Left kidney (tissue), 8 donors: ENCODE results near the gene SUMO2. TPM values are rescaled to one million over a fixed set of nuclear protein-coding genes. Genes with fewer than 3 reads are reported as not detected.
A peak's percentile ranks its signal among the peaks of the same experiment; 100 is the strongest.
"Not testable (repeated sequence)": the region's sequence is repeated elsewhere in the genome, so short reads cannot be mapped to it uniquely, and the experiment has no call there.

Experiments used
- DNase-seq: peaks from one replicate; pipeline ENCODE4 v3.0.0-alpha.2; 2013
- long read RNA-seq, 8 donors: transcript quantifications; one replicate each; lab custom pipeline, GENCODE V29; 2026
- polyA plus RNA-seq: library from polyadenylated mRNA; unstranded; fragments of 120-200 nt; gene quantifications from one replicate; pipeline ENCODE4 v1.2.1, GENCODE V29; 2013; ENCODE audit not compliant: insufficient read length

The SUMO2 gene
- polyA plus RNA-seq, result 705 TPM
- long read RNA-seq, donor 1, transcript SUMO2-202 (4 exons, 3,190 nt), result major isoform, 419 of 457 reads
- long read RNA-seq, donor 1, partial matches to known transcripts, result 34 of 457 reads
- long read RNA-seq, donor 1, other reads (novel, unspliced or antisense), result 0 of 457 reads
- long read RNA-seq, donor 2, transcript SUMO2-203 (4 exons, 490 nt), result minor isoform, 13 of 414 reads
- long read RNA-seq, donor 2, transcript SUMO2-202 (4 exons, 3,190 nt), result major isoform, 367 of 414 reads
- long read RNA-seq, donor 2, partial matches to known transcripts, result 33 of 414 reads
- long read RNA-seq, donor 2, other reads (novel, unspliced or antisense), result 0 of 414 reads
- long read RNA-seq, donor 3, transcript SUMO2-202 (4 exons, 3,190 nt), result major isoform, 302 of 331 reads
- long read RNA-seq, donor 3, transcript SUMO2-203 (4 exons, 490 nt), result minor isoform, 5 of 331 reads
- long read RNA-seq, donor 3, partial matches to known transcripts, result 22 of 331 reads
- long read RNA-seq, donor 3, other reads (novel, unspliced or antisense), result 0 of 331 reads
- long read RNA-seq, donor 4, transcript SUMO2-202 (4 exons, 3,190 nt), result major isoform, 33 of 40 reads
- long read RNA-seq, donor 4, partial matches to known transcripts, result 7 of 40 reads
- long read RNA-seq, donor 4, other reads (novel, unspliced or antisense), result 0 of 40 reads
- long read RNA-seq, donor 5, transcript SUMO2-202 (4 exons, 3,190 nt), result major isoform, 512 of 546 reads
- long read RNA-seq, donor 5, partial matches to known transcripts, result 25 of 546 reads
- long read RNA-seq, donor 5, other reads (novel, unspliced or antisense), result 5 of 546 reads
- long read RNA-seq, donor 6, transcript SUMO2-202 (4 exons, 3,190 nt), result major isoform, 433 of 466 reads
- long read RNA-seq, donor 6, partial matches to known transcripts, result 28 of 466 reads
- long read RNA-seq, donor 6, other reads (novel, unspliced or antisense), result 0 of 466 reads
- long read RNA-seq, donor 7, transcript SUMO2-202 (4 exons, 3,190 nt), result major isoform, 586 of 710 reads
- long read RNA-seq, donor 7, partial matches to known transcripts, result 107 of 710 reads
- long read RNA-seq, donor 7, other reads (novel, unspliced or antisense), result 12 of 710 reads
- long read RNA-seq, donor 8, transcript SUMO2-202 (4 exons, 3,190 nt), result major isoform, 179 of 184 reads
- long read RNA-seq, donor 8, partial matches to known transcripts, result 0 of 184 reads
- long read RNA-seq, donor 8, other reads (novel, unspliced or antisense), result 0 of 184 reads

DNA sequence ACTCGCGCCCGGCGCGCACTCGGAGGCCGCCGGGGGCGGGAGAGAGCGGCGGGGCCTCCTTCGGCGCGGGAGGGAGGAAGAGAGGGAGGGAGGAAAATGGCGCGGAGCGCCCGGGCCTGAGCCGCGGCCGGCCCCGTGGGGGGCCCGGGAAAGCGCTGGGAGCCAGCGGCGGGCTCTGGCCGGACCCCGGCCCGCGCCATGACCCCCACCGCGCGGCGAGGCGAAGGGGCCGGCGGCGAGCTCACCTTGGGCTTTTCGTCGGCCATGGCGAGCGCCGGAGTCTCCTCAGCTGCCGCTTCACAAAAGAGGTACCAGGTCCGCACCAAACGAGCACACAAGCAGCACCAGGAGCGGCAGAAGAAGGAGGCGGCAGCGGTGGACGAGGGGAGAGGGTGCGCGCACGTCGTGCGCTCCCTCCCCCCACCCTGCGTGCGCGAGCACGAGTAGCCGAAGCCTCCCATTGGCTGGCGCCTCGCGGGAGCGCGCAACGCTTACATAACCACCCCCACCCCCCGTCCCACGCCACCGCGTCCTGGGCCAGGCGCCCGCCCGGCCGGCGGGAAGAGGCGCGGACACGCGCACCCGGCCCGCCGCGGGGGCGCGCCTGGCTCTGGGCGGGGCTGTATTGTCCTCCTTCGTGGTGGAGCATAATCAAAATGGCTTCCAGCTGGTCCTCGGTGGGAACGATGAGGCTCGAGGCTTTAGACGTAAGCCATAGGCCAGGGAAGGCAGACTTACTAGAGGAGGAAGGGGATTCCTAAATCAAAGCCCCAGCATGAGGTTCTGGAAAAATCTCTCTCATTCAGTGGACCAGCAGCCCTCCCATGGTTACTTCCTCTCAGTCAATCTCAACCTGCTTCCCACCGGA, at the start of gene SUMO2:
TSS of gene SUMO2 (minus strand) at position 391 of the 868 bp plus-strand sequence. CDS start at position 266, 125 bp downstream.
- peak; percentile 95 for DNase-seq

- no peak for DNase-seq
These were observed 49.1 kb upstream of the SUMO2 start for GRCh38 chr17:75231741-75232464.

GRCh38 chr17:75231071-75231470, 48.3 kb upstream of the SUMO2 start:
- DNase-seq, result no peak

DNA sequence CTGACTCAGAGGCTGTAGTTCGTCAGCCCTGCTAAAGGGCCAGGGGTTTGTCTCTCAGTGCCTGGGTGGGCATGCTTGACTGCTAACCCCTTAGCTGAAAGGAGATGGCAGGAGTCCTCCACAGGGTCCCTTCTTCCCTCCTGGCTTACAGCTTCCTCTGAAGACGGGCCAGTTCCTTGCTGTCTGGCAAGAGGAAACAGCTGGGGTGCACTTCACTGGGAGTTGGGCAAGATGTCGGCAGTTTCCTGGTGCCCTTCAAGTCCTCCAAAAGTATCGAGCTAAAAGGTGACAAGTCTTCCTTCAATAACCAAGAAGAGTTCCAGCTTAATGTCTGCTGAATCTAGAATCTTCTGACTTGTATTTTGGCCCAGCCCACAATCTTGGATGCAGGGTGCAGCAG, 46.1 kb upstream of the SUMO2 start:
- DNase-seq, result no peak

DNA sequence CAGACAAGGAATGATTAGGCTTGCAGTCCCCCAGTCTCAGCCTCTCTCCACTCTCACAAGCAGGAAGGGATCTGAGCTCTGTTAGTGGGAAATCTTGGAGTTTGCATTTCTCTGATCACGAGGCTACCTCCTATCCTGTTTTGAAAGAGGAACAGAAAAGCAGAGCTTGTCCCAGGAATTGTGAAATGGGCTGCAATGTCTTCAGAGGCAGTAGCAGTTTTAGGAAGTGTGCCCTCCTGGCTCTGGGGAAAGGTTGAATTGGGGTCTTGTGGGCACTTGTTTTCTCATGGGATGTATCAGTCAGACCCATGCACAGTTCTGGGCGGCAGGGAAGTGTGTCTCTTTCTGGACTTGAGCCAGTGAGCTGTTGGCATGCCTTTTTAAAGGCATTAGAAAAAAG, 45.5 kb upstream of the SUMO2 start:
- no peak for DNase-seq

GRCh38 chr17:75227729-75228128, 45.0 kb upstream of the SUMO2 start:
- DNase-seq, result no peak

DNA sequence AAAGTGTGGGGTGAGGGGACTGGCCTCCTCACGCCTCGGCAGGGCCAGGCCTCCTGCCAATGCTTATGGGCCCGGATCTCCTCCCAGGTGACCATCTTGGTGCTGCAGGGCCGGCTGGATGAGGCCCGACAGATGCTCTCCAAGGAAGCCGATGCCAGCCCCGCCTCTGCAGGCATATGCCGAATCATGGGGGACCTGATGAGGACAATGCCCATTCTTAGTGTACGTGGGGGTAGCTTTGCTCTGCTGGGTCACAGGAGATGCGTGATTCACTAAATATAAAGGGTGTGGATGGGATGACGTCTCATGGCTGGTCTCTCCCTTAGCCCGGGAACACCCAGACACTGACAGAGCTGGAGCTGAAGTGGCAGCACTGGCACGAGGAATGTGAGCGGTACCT, 42.3 kb upstream of the SUMO2 start:
- DNase-seq, result no peak

GRCh38 chr17:75219815-75220214, 37.1 kb upstream of the SUMO2 start:
- DNase-seq, result no peak

GRCh38 chr17:75218131-75218530, 35.4 kb upstream of the SUMO2 start:
- no peak for DNase-seq

DNA sequence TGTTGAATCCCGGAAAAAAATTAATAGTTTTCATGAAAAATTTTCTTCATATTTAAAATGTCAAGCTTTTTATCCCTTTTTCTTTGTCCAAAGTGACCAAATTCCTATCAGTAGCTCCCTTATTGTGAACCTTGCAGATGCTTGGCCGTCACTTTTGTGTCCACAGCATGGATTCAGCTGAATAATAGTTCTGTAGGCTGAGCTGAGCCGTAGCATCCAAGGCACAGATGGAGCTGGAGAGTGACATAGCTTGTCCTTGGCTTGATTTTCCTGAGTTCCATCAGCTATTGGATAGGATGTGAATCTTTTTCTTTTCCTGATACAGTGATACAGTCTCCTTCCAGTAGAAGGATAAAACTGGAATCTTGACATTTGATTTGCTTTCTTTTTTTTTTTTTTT, 26.3 kb upstream of the SUMO2 start:
- no peak for DNase-seq

DNA sequence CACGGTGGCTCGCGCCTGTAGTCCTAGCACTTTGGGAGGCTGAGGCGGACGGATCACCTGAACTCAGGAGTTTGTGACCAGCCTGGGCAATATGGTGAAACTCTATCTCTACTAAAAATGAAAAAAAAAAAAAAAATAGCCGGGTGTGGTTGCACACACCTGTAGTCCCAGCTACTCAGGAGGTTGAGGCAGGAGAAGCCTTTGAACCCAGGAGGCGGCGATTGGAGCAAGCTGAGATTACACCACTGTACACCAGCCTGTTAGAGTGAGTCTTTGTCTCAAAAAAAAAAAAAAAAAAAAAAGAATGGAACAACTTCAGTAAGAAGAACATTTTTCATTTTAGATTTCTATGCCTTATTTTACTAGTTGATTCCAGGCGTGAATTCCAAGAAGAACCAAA, 25.4 kb upstream of the SUMO2 start:
- no peak for DNase-seq

GRCh38 chr17:75207760-75208159, 25.0 kb upstream of the SUMO2 start:
- DNase-seq, result no peak

DNA sequence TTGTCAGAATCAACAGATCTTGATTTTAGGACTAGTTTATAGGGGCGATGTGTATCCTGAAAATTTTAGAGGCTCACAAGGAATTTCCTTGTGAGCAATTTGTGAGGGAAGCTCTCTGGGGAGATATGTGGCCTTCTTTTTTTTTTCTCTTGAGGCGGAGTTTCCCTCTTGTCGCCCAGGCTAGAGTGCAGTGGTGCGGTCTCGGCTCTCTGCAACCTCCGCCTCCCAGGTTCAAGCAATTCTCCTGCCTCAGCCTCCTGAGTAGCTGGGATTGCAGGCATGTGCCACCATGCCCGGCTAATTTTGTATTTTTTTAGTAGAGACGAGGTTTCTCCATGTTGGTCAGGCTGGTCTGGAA, 24.3 kb upstream of the SUMO2 start:
- DNase-seq, result not testable (repeated sequence)

DNA sequence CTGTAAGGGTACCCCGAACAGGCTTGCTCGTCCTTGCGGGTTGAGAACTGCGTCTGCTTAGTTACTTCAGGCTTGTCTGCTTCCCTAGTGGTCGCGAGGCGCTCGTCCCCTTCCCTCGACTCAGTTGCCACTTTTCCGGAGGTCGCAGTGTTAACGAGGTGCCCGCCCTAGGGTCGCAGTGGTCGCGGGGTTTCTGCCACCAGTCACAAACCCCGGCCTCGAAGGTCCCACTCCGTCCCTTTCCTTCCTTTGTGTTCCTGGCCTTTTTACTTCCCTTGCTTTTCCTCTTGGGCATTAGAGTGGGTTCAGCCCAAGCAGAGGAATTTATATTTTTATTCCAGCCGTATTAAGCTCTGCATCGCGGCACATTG, 23.0 kb upstream of the SUMO2 start:
- no peak for DNase-seq

- DNase-seq, result peak; percentile 92
These were observed 22.5 kb upstream of the SUMO2 start, which contains the start of gene NUP85 for GRCh38 chr17:75205037-75205792. Gene NUP85 (plus strand): TSS chr17:75205679. CDS start chr17:75205762, 83 bp downstream.

DNA sequence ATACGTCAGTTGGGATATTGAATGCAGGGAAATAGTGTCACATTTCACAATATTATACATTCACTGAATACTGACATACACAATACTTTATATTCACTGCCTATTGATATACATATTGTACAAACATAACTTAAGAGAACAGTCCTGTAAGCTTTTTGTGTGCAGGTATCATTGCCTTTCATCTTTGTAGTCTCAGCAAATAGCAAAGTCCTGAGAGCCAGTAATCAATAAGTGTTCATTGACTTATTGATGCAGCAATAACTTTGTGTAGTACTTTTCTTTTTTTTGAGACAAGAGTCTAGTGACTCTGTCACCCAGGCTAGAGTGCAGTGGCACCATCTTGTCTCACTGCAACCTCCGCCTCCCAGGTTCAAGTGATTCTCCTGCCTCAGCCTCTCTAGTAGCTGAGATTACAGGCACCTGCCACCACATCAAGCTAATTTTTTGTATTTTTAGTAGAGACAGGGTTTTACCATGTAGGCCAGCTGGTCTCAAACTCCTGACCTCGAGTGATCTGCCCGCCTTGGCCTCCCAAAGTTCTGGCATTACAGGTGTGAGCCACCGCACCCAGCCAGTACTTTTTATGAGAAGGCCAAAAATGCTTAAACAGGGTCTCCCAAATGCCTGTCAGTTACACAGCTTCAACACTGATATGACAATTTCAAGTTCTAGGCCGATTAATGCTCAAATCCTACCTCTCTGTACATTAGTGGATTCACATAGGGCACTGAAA, 17.3 kb upstream of the SUMO2 start:
- DNase-seq, result no peak

DNA sequence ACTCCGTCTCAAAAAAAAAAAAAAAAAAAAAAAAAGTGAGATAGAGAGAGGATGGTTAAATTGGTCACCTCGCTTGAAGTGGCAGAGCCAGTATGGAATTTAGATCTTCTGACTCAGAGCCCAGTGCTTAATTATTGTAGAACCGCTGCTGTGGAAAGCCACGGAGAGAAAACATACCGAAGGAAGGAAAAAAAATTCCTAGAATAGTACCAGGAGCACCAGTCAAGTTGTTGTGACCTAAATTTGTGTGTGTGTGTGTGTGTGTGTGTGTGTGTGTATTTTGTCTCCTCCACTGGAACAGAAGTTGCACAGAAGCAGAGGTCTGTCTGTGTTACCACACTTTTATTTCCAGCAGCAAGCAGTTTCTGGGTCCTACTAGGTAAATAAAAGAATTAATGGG, 12.1 kb upstream of the SUMO2 start:
- no peak for DNase-seq

DNA sequence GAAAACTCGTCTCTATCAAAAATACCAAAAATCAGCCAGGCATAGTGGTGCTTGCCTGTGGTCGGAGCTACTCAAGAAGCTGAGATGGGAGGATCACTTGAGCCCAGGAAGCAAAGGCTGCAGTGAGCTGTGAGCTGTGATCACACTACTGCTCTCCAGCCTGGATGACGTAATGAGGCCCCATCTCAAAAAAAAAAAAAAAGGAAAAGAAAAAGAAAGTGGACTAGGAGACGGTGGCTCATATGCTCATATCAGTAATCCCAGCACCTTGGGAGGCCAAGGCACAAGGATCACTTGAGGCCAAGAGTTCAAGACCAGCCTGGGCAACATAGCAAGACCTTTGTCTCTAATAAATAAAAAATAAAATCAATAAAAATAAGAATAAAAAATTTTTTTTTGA, 8.8 kb upstream of the SUMO2 start:
- DNase-seq, result no peak

DNA sequence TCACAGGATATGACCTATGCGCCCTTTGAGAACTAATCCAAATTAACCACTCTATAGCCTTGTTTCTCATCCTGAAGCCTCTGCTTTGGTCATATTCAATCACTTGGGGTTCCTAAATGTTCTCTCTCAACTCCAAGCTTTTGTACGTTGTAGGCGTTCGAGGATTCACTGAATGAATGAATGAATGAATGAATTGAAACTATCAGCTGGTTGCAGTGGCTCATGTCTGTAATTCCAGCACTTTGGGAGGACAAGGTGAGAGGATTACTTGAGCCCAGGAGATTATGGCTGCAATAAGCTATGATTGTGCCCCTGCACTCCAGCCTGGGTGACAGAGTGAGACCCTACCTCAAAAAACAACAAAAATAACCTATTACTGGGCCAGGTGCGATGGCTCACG, 5.9 kb upstream of the SUMO2 start:
- no peak for DNase-seq
